Measurements from ENCODE around the gene ITGAE.

GRCh38 chr17:3719265-3719664, 81.7 kb downstream of the ITGAE start:
- no peak for TF ChIP-seq CTCF (IDR thresholded peaks at IDR 0.05)
- TF ChIP-seq TCF7L2 (IDR thresholded peaks at IDR 0.05; ENCODE audit: low read depth, low read length): no peak
- no peak for TF ChIP-seq SIN3A (IDR thresholded peaks at IDR 0.05; ENCODE audit: borderline replicate concordance, insufficient read depth, low read depth, low read length)
- TF ChIP-seq REST (IDR thresholded peaks at IDR 0.05; ENCODE audit: insufficient read depth in 1 of 2, low read depth in 2 of 2, low read length in 1 of 2): no peak
- TF ChIP-seq POLR2AphosphoS5 (IDR thresholded peaks at IDR 0.05; ENCODE audit: low read depth, low read length): no peak

All from Panc1 (cell line).